HG03342 (cell line): ENCODE measurements around the gene SZT2.
"Not testable (repeated sequence)": the region's sequence is repeated elsewhere in the genome, so short reads cannot be mapped to it uniquely, and the experiment has no call there.

Experiments
- ATAC-seq: cut with Tn5 transposase; IDR thresholded peaks from one replicate; pipeline ENCODE4 v1.9.1; 2021; ENCODE audit warnings: mild to moderate bottlenecking, moderate library complexity; ENCODE audit not compliant: unreplicated experiment

Gene SZT2

GRCh38 chr1:43481491-43481890 lies 91.8 kb downstream of the SZT2 start:
- ATAC-seq = no peak

GRCh38 chr1:43482215-43482614 lies 92.5 kb downstream of the SZT2 start:
- no peak for ATAC-seq

GRCh38 chr1:43484367-43484766 lies 94.7 kb downstream of the SZT2 start:
- no peak for ATAC-seq

GRCh38 chr1:43488165-43488564 lies 98.5 kb downstream of the SZT2 start:
- ATAC-seq = no peak

- ATAC-seq = no peak
These were observed 101.4 kb downstream of the SZT2 start for GRCh38 chr1:43491061-43491460.

- ATAC-seq = no peak
These were observed 103.1 kb downstream of the SZT2 start for GRCh38 chr1:43492826-43493225.

- no peak for ATAC-seq
These were observed 104.2 kb downstream of the SZT2 start for GRCh38 chr1:43493661-43494450.

GRCh38 chr1:43495204-43495603 lies 105.5 kb downstream of the SZT2 start:
- ATAC-seq = no peak

GRCh38 chr1:43499898-43500297 lies 110.2 kb downstream of the SZT2 start:
- no peak for ATAC-seq

- not testable (repeated sequence) for ATAC-seq
These were observed 112.1 kb downstream of the SZT2 start for GRCh38 chr1:43501806-43502205.

GRCh38 chr1:43503534-43503933 lies 113.8 kb downstream of the SZT2 start:
- no peak for ATAC-seq
